AG04450 (cell line): ENCODE measurements around the gene KMO. TPM values are rescaled to one million over a fixed set of nuclear protein-coding genes. Genes with fewer than 3 reads are reported as not detected.

Experiments
- CTCF ChIA-PET: fragments of 300-600, 350-600 bp; formaldehyde crosslinking; extraction: SDS; loops from one replicate; lab custom pipeline; 2022; ENCODE audit warnings: antibody characterized with exemption, inconsistent platforms; lab: Charles Lee
- POLR2A ChIA-PET: fragments of 350-600 bp; formaldehyde crosslinking; extraction: SDS; loops from one replicate; lab custom pipeline; 2021; ENCODE audit warnings: antibody characterized with exemption, inconsistent platforms; lab: Yijun Ruan, JAX
- DNase-seq: peaks from one replicate; pipeline ENCODE4 v3.0.0-alpha.2; 2011; ENCODE audit warnings: low read depth, low spot score
- H3K27ac ChIP-seq: one replicate; pipeline ENCODE4 v1.5.1; 2012; ENCODE audit warnings: low read depth, low read length, control low read depth
- H3K27me3 ChIP-seq: one replicate; pipeline ENCODE4 v1.6.0; 2012; ENCODE audit warnings: low read length; ENCODE audit not compliant: control insufficient read depth, insufficient read depth
- H3K4me3 ChIP-seq: 2 replicates; pipeline ENCODE4 v1.5.1; 2011; ENCODE audit warnings: mild to moderate bottlenecking, low read depth, low read length, control low read depth
- H3K9me3 ChIP-seq: 2 replicates; pipeline ENCODE4 v1.5.1; 2012; ENCODE audit warnings: low read length; ENCODE audit not compliant: control insufficient read depth, insufficient read depth
- CTCF ChIP-seq: IDR thresholded peaks from 2 replicates; pipeline ENCODE4 v1.5.1; 2011; ENCODE audit warnings: low read depth, low read length, control low read depth, inconsistent platforms
- polyA plus RNA-seq: library from polyadenylated mRNA; depleted of rRNA; stranded (reverse); fragments of >200 nt; gene quantifications from 2 replicates; pipeline ENCODE4 v1.2.3, GENCODE V29; 2011

The KMO gene
- polyA plus RNA-seq, 1 experiment, result 0.07 TPM

- Histone ChIP-seq H3K27me3 (no peaks in the 10 kb centered on the region), H3K9me3 (no peaks in the 10 kb centered on the region), H3K4me3 (no peak overlapping the region), H3K27ac (no peak overlapping the region)
- TF ChIP-seq CTCF, result no peak
- CTCF ChIA-PET, result no interaction called here
- POLR2A ChIA-PET, result no interaction called here
- no peak for DNase-seq
Observed at GRCh38 chr1:241557551-241558193, 25.5 kb downstream of the KMO start.

- no peak overlapping the region for H3K27ac ChIP-seq
- DNase-seq, result no peak
- no peaks in the 10 kb centered on the region for H3K9me3 ChIP-seq
- CTCF ChIA-PET, result interaction anchor here (0.7 kb wide), 1 partner anchor 50 kb away, joined by 3 read pairs; no protein-coding TSS in a partner anchor
- no peak for TF ChIP-seq CTCF
- H3K27me3 ChIP-seq, result no peaks in the 10 kb centered on the region
- H3K4me3 ChIP-seq, result no peak overlapping the region
- POLR2A ChIA-PET, result no interaction called here
Observed at GRCh38 chr1:241560146-241560848, 28.1 kb downstream of the KMO start.

GRCh38 chr1:241560849-241561187, 28.6 kb downstream of the KMO start:
- no peak overlapping the region for H3K4me3 ChIP-seq
- no peak for TF ChIP-seq CTCF
- no peaks in the 10 kb centered on the region for H3K9me3 ChIP-seq
- no peak overlapping the region for H3K27ac ChIP-seq
- no peaks in the 10 kb centered on the region for H3K27me3 ChIP-seq
- ChIA-PET CTCF (no interaction called here), POLR2A (no interaction called here)
- no peak for DNase-seq

GRCh38 chr1:241569848-241570247, 37.7 kb downstream of the KMO start:
- CTCF ChIA-PET, result no interaction called here

More at GRCh38 chr1:241569848-241570247, 37.7 kb downstream of the KMO start:
- Histone ChIP-seq H3K27ac (no peak overlapping the region), H3K27me3 (no peaks in the 10 kb centered on the region), H3K4me3 (no peak overlapping the region), H3K9me3 (no peaks in the 10 kb centered on the region)
- POLR2A ChIA-PET, result no interaction called here
- no peak for DNase-seq
- TF ChIP-seq CTCF, result no peak
